ENCODE measurements around the gene THSD4. TPM values are rescaled to one million over a fixed set of nuclear protein-coding genes. Genes with fewer than 3 reads are reported as not detected.

THSD4 gene
- total RNA-seq, 1 donor from 2014 or later = 116 TPM

DNA sequence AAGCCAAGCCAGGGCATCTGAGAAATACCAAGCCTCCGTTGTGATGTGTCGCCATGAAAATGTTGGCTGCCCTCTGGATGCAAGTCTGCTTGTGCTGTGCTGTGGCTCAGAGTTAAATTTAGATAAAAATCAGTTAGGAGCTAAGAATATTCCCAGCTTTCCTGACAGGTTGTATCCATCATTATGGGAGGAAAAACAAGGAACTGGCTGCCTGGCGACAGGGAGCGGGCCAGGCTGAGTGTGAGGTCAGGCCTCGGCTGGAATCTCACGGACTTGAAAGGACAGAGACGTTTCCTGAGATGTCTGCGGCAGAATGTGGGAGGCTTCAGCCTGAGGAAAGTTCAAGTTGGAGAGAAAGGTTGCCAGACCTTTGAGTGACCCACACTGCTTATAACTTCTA, 213.8 kb downstream of the THSD4 start:
- DNase-seq (ENCODE audit: low spot score) = no peak
- intact Hi-C loops (cut with DNase I) = no loop called here

GRCh38 chr15:71329497-71330260, 214.4 kb downstream of the THSD4 start:
- intact Hi-C loops (cut with DNase I) = loop anchor here (5.0 to 10.0 kb wide), 2 partner anchors 105 to 212 kb away; partner anchors contain the start of gene THSD4
- DNase-seq (ENCODE audit: low spot score) = no peak

GRCh38 chr15:71330638-71331162, 215.4 kb downstream of the THSD4 start:
- DNase-seq (ENCODE audit: low spot score) = no peak
- intact Hi-C loops (cut with DNase I) = loop anchor here (5.0 to 10.0 kb wide), 2 partner anchors 104 to 213 kb away; partner anchors contain the start of gene THSD4

DNA sequence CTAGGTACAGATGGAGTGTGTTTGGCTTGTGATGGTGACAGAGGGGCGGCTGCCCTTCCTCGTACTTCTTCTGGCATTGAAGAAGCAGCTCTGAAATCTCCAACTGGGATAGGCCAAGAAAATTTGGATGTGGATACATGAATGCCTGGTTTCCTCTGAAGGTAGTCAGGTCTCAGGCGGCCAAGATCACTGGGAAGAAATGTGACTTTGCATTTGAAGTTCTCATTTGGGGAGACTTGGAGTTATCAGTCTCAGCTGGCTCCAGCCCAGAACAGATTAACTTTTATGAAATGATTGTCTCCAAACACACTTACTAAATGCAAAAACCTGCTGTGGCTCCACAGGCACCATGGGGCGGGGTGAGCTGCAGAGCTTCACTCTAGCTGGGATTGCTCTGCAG, 215.9 kb downstream of the THSD4 start:
- intact Hi-C loops (cut with DNase I) = loop anchor here (5.0 to 10.0 kb wide), 2 partner anchors 104 to 214 kb away; partner anchors contain the start of gene THSD4
- no peak for DNase-seq (ENCODE audit: low spot score)

DNA sequence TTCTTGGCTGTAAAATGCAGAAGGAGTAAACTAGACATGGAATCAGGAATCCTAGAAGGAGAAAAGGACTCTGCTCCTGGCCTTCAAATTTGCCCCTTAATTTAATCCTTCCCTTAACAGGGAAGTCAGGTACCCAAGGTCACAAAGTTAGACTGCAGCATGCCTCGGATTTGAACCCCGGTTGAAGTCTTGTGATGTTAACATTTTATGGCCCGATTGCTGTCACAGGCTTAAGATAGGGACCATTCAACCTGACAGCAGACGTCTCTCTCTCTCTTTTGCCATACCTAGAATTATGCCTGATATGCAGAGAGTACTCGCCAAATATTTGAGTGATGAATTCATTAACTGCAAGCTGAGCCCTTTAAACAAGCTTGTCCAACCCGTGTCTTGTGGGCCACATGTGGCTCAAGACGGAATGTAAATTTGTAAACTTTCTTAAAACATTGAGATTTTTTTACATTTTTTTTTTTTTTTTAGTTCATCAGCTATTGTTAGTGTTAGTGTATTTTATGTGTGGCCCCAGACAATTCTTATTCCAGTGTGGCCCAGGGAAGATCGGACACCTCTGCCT, 217.2 kb downstream of the THSD4 start:
- no peak for DNase-seq (ENCODE audit: low spot score)
- intact Hi-C loops (cut with DNase I) = loop anchor here (5.0 to 10.0 kb wide), 2 partner anchors 102 to 215 kb away; partner anchors contain the start of gene THSD4

DNA sequence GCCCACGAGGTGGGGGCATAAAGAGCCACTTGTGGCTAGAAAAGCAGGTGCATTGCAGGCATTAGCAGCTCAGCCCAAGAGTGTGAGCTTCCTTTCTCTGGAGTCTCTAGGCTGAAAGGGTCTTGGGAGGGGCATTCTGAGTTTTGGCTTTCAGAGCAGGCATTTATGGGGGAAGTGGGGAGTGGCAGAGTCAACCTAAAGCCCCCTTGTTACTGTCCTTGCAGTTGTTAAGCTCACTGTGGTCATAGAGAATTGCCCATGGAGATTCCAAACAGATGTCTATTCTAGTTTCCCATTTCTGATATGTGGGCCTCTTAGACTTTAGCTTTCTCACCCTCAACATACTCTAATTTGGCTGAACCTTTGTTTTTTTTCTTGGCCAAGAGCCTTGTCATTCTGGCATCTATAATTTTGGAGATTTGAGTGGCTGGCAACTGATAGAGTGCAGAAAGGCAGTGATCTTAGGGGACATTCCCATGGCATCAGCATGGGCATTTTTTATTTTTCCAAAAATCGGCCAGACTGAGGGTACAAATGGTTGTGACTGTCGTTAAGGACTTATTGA, 217.9 kb downstream of the THSD4 start:
- intact Hi-C loops (cut with DNase I) = loop anchor here (5.0 to 10.0 kb wide), 2 partner anchors 102 to 216 kb away; partner anchors contain the start of gene THSD4
- DNase-seq (ENCODE audit: low spot score) = no peak

GRCh38 chr15:71333839-71334238, 218.6 kb downstream of the THSD4 start:
- intact Hi-C loops (cut with DNase I) = loop anchor here (5.0 to 10.0 kb wide), 2 partner anchors 101 to 217 kb away; partner anchors contain the start of gene THSD4
- DNase-seq (ENCODE audit: low spot score) = no peak

DNA sequence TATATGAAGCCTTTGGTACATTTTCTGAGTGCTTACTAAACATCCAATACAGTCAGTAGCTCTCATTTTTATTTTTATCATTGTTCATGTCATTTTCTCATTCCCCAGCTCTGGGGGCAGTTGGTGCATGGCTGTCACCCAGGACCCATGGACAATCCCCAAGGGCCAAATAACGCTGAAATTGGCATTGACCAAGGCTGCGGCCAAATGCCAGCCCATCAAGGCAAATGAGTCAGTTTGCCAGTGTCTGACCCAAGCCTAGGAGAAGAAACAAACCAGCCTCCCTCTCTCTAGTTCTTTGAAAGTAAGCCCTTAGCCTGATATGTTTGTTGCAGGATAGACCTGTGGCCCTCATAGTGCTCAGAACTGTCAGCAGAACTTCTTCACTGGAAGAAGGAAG, 219.2 kb downstream of the THSD4 start:
- intact Hi-C loops (cut with DNase I) = loop anchor here (5.0 to 10.0 kb wide), 2 partner anchors 100 to 217 kb away; partner anchors contain the start of gene THSD4
- DNase-seq (ENCODE audit: low spot score) = no peak

- intact Hi-C loops (cut with DNase I) = loop anchor here (5.0 to 10.0 kb wide), 2 partner anchors 100 to 218 kb away; partner anchors contain the start of gene THSD4
- DNase-seq (ENCODE audit: low spot score) = no peak
These were observed 219.6 kb downstream of the THSD4 start for GRCh38 chr15:71334873-71335272.

GRCh38 chr15:71335591-71335990, 220.3 kb downstream of the THSD4 start:
- intact Hi-C loops (cut with DNase I) = loop anchor here (10.0 kb wide), 1 partner anchor 99 kb away; no protein-coding TSS in a partner anchor
- DNase-seq (ENCODE audit: low spot score) = no peak

DNA sequence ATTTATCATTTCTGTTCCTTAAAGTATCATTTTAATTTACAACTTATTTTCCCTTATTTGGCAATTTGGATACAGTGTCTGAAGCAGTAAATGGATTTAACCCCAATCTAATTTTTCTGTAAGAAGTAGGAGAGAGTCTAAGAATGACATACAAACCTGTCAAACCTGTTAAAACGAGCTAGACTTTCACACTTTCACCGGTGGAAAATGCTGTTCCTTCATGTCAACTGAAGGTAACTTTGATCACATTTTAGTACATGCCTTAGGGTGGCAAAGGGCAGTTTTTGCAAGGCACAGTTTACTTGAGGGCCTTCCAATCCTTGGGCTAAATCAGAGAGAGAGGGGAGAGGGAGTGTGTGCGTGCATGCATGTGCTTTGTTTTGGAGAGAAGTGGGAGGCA, 221.4 kb downstream of the THSD4 start:
- DNase-seq (ENCODE audit: low spot score) = no peak
- intact Hi-C loops (cut with DNase I) = loop anchor here (10.0 kb wide), 1 partner anchor 98 kb away; no protein-coding TSS in a partner anchor

DNA sequence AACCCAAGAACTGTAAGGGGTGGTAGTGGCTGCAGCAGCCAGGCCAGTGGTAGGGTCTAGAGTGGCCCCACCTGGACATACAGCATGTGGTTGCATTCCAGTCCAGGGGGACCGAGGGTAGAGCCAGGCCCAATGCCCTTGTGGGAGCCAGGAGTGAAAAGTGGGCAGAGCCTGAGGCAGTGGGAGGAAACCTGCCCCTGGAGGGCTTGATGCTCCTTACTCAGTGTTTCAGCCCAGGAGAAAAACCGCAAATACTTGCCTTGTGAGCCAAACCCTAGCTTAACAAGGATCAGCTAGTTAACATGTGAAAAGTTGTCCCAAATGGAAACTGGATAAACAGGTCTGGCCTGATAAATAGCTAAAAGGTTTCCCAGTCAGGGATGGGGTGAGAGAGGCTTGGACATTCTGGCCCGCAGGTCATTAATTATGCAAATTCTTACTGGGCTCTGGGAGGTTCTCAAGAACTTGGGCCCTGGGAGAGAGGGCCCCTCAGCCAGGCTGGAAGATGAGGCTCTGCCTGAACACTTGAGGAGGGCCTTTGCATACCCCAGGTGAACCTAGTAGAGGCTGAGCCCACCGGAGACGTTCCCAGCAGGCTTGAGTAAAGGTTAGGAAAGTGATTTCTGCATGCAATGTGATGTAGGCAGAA, 222.1 kb downstream of the THSD4 start:
- intact Hi-C loops (cut with DNase I) = loop anchor here (10.0 kb wide), 1 partner anchor 97 kb away; no protein-coding TSS in a partner anchor
- DNase-seq (ENCODE audit: low spot score) = no peak

- intact Hi-C loops (cut with DNase I) = loop anchor here (10.0 kb wide), 1 partner anchor 97 kb away; no protein-coding TSS in a partner anchor
- DNase-seq (ENCODE audit: low spot score) = no peak
These were observed 223.0 kb downstream of the THSD4 start for GRCh38 chr15:71338265-71338664.

- intact Hi-C loops (cut with DNase I) = loop anchor here (10.0 kb wide), 1 partner anchor 96 kb away; no protein-coding TSS in a partner anchor
- no peak for DNase-seq (ENCODE audit: low spot score)
These were observed 223.7 kb downstream of the THSD4 start for GRCh38 chr15:71338827-71339542.

DNA sequence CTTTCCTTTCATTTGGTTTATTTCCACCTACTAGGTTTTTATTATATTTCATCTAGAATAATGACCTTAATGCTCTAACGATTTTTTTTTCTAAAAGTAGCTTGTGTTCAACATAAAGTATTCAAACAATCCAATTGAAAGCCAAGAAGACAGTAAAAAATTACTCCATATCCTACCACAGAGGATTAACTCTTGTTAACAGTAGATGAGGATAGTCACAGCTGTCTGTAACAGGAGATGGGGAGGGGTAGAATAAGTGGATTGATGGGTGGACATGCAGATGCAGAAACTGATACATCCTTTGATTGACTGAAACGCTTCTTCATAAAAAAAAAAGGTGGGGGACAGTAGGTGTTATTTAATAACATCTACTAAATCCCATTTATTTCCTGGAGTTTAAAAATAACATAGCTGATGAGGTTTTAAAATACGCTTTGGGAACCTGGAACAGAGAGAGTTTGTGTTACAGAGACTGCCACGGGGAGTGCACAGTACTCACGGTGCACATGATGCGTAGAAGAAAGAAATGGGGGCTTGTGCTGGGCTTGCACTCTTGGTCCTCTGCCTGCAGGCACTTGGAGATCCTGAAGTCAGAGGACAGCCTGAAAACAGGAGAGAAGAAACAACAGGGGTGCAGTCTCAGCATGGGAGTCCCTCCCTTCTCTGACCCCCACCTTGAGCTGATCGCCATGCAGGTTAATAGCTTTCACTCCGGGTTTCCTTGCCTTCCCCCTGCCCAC, 226.7 kb downstream of the THSD4 start:
- DNase-seq (ENCODE audit: low spot score) = no peak
- intact Hi-C loops (cut with DNase I) = no loop called here

GRCh38 chr15:71342658-71343057, 227.4 kb downstream of the THSD4 start:
- intact Hi-C loops (cut with DNase I) = no loop called here
- DNase-seq (ENCODE audit: low spot score) = no peak

GRCh38 chr15:71344316-71344715, 229.0 kb downstream of the THSD4 start:
- intact Hi-C loops (cut with DNase I) = no loop called here

GRCh38 chr15:71345186-71345585, 229.9 kb downstream of the THSD4 start:
- intact Hi-C loops (cut with DNase I) = no loop called here
- DNase-seq (ENCODE audit: low spot score) = no peak

More at GRCh38 chr15:71344316-71344715, 229.0 kb downstream of the THSD4 start:
- DNase-seq (ENCODE audit: low spot score) = no peak

All from cardiac septum (tissue), 1 donor.